Astrocyte (in vitro differentiated cells and primary cell): ENCODE results near the gene CST3. TPM values are rescaled to one million over a fixed set of nuclear protein-coding genes. Genes with fewer than 3 reads are reported as not detected.

Source experiments
- DNase-seq: peaks from one replicate; pipeline ENCODE4 v3.0.0-alpha.2; 2010; ENCODE audit warnings: low read depth
- FAIRE-seq: peaks from 2 replicates; lab custom pipeline; 2011; peaks lifted over from hg19 to GRCh38; lab: Jason Lieb, UNC
- H2AFZ ChIP-seq: 2 replicates; pipeline ENCODE4 v1.6.0; 2012; ENCODE audit warnings: low read depth, low read length, inconsistent platforms
- H3K27ac ChIP-seq: 2 replicates; pipeline ENCODE4 v1.5.1; 2011; ENCODE audit warnings: low read depth, low read length, inconsistent platforms
- H3K27me3 ChIP-seq: 2 replicates; pipeline ENCODE4 v1.6.0; 2011; ENCODE audit warnings: low read length, inconsistent platforms; ENCODE audit not compliant: insufficient read depth
- H3K36me3 ChIP-seq: 2 replicates; pipeline ENCODE4 v1.5.1; 2011; ENCODE audit warnings: low read length, inconsistent platforms; ENCODE audit not compliant: insufficient read depth
- H3K4me1 ChIP-seq: 2 replicates; pipeline ENCODE4 v1.5.1; 2011; ENCODE audit warnings: low read length, inconsistent platforms; ENCODE audit not compliant: insufficient read depth
- H3K4me2 ChIP-seq: 2 replicates; pipeline ENCODE4 v1.6.0; 2012; ENCODE audit warnings: low read length, inconsistent platforms
- H3K4me3 ChIP-seq: 2 replicates; pipeline ENCODE4 v1.5.1; 2011; ENCODE audit warnings: low read depth, mild to moderate bottlenecking, low read length, inconsistent platforms; ENCODE audit not compliant: insufficient read depth
- H3K79me2 ChIP-seq: 2 replicates; pipeline ENCODE4 v1.6.0; 2012; ENCODE audit warnings: mild to moderate bottlenecking, low read length, inconsistent platforms; ENCODE audit not compliant: insufficient read depth
- H3K9ac ChIP-seq: 2 replicates; pipeline ENCODE4 v1.6.0; 2012; ENCODE audit warnings: mild to moderate bottlenecking, low read length, inconsistent platforms
- H3K9me3 ChIP-seq: 2 replicates; pipeline ENCODE4 v1.5.1; 2012; ENCODE audit warnings: low read depth, mild to moderate bottlenecking, low read length, inconsistent platforms; ENCODE audit not compliant: insufficient read depth
- H4K20me1 ChIP-seq: 2 replicates; pipeline ENCODE4 v1.6.0; 2012; ENCODE audit warnings: low read length, inconsistent platforms; ENCODE audit not compliant: insufficient read depth
- H3K27ac Mint-ChIP-seq: one replicate; pipeline ENCODE4 v1.8.0; 2021; ENCODE audit warnings: mild to moderate bottlenecking, mixed read lengths; ENCODE audit not compliant: unreplicated experiment
- H3K27me3 Mint-ChIP-seq: one replicate; pipeline ENCODE4 v1.8.0; 2021; ENCODE audit warnings: low read depth, mixed read lengths; ENCODE audit not compliant: unreplicated experiment
- H3K36me3 Mint-ChIP-seq: one replicate; pipeline ENCODE4 v1.8.0; 2021; ENCODE audit warnings: low read depth, mixed read lengths; ENCODE audit not compliant: unreplicated experiment
- H3K4me1 Mint-ChIP-seq: one replicate; pipeline ENCODE4 v1.8.0; 2021; ENCODE audit warnings: low read depth, mixed read lengths; ENCODE audit not compliant: unreplicated experiment
- H3K4me3 Mint-ChIP-seq: one replicate; pipeline ENCODE4 v1.8.0; 2021; ENCODE audit warnings: mild to moderate bottlenecking, moderate library complexity, mixed read lengths; ENCODE audit not compliant: unreplicated experiment
- H3K9me3 Mint-ChIP-seq: one replicate; pipeline ENCODE4 v1.8.0; 2021; ENCODE audit warnings: mild to moderate bottlenecking, mixed read lengths; ENCODE audit not compliant: unreplicated experiment
- EZH2 ChIP-seq: IDR thresholded peaks from 2 replicates; pipeline ENCODE4 v1.6.1; 2012; ENCODE audit warnings: mild to moderate bottlenecking, low read length, inconsistent platforms; ENCODE audit not compliant: insufficient read depth
- total RNA-seq: library from RNA; stranded (reverse); gene quantifications from 2 replicates; pipeline ENCODE4 v1.2.1, GENCODE V29; 2021
- TF ChIP-seq, protein P1 (sequence below): IDR thresholded peaks from 2 replicates; pipeline ENCODE4 v1.5.1; 2011; ENCODE audit warnings: low read depth, mild to moderate bottlenecking, inconsistent platforms, low read length, moderate library complexity; ENCODE audit not compliant: insufficient read depth

CST3 gene
- total RNA-seq, 1 donor from 2014 or later = 316 TPM

- peaks cover 9% of the 10 kb centered on the region for H3K27me3 Mint-ChIP-seq
These were observed 39.3 kb downstream of the CST3 start for GRCh38 chr20:23598481-23598880.

GRCh38 chr20:23596579-23597250, 41.0 kb downstream of the CST3 start:
- FAIRE-seq = no peak
- Mint-ChIP-seq H3K36me3 (no peaks in the 10 kb centered on the region), H3K4me3 (no peak overlapping the region), H3K27ac (no peak overlapping the region), H3K9me3 (no peaks in the 10 kb centered on the region), H3K4me1 (no peaks in the 10 kb centered on the region), H3K27me3 (peaks cover 9% of the 10 kb centered on the region)
- H3K79me2 ChIP-seq = no peaks in the 10 kb centered on the region
- no peak overlapping the region for H3K9ac ChIP-seq
- H4K20me1 ChIP-seq = no peaks in the 10 kb centered on the region
- H3K4me2 ChIP-seq = no peak overlapping the region
- TF ChIP-seq, protein P1, sequence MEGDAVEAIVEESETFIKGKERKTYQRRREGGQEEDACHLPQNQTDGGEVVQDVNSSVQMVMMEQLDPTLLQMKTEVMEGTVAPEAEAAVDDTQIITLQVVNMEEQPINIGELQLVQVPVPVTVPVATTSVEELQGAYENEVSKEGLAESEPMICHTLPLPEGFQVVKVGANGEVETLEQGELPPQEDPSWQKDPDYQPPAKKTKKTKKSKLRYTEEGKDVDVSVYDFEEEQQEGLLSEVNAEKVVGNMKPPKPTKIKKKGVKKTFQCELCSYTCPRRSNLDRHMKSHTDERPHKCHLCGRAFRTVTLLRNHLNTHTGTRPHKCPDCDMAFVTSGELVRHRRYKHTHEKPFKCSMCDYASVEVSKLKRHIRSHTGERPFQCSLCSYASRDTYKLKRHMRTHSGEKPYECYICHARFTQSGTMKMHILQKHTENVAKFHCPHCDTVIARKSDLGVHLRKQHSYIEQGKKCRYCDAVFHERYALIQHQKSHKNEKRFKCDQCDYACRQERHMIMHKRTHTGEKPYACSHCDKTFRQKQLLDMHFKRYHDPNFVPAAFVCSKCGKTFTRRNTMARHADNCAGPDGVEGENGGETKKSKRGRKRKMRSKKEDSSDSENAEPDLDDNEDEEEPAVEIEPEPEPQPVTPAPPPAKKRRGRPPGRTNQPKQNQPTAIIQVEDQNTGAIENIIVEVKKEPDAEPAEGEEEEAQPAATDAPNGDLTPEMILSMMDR = no peak
- no peak for TF ChIP-seq EZH2
- H3K4me3 ChIP-seq = no peak overlapping the region
- H2AFZ ChIP-seq = no peak overlapping the region
- H3K4me1 ChIP-seq = no peaks in the 10 kb centered on the region
- DNase-seq = no peak
- no peaks in the 10 kb centered on the region for H3K36me3 ChIP-seq
- H3K9me3 ChIP-seq = no peaks in the 10 kb centered on the region
- peaks cover 6% of the 10 kb centered on the region for H3K27me3 ChIP-seq
- H3K27ac ChIP-seq = no peak overlapping the region

More at GRCh38 chr20:23598481-23598880, 39.3 kb downstream of the CST3 start:
- Histone ChIP-seq H3K4me1 (no peaks in the 10 kb centered on the region), H4K20me1 (no peaks in the 10 kb centered on the region), H3K9ac (no peak overlapping the region), H3K4me3 (no peak overlapping the region), H3K9me3 (no peaks in the 10 kb centered on the region), H3K27ac (no peak overlapping the region), H3K4me2 (no peak overlapping the region), H3K36me3 (no peaks in the 10 kb centered on the region), H2AFZ (no peak overlapping the region), H3K27me3 (peaks cover 6% of the 10 kb centered on the region), H3K79me2 (no peaks in the 10 kb centered on the region)
- Mint-ChIP-seq H3K4me1 (peaks cover 3% of the 10 kb centered on the region), H3K4me3 (no peak overlapping the region), H3K36me3 (no peaks in the 10 kb centered on the region), H3K9me3 (peaks cover 2% of the 10 kb centered on the region), H3K27ac (no peak overlapping the region)
- DNase-seq (no peak), FAIRE-seq (no peak)
- TF ChIP-seq EZH2 = no peak
- TF ChIP-seq, protein P1 = no peak

GRCh38 chr20:23595941-23596340, 41.8 kb downstream of the CST3 start:
- Mint-ChIP-seq H3K4me3 (no peak overlapping the region), H3K4me1 (no peaks in the 10 kb centered on the region), H3K9me3 (no peaks in the 10 kb centered on the region), H3K36me3 (no peaks in the 10 kb centered on the region), H3K27ac (no peak overlapping the region), H3K27me3 (peaks cover 9% of the 10 kb centered on the region)
- H2AFZ ChIP-seq = no peak overlapping the region
- H4K20me1 ChIP-seq = no peaks in the 10 kb centered on the region
- FAIRE-seq (no peak), DNase-seq (no peak)
- H3K9ac ChIP-seq = no peak overlapping the region
- H3K36me3 ChIP-seq = no peaks in the 10 kb centered on the region
- peaks cover 6% of the 10 kb centered on the region for H3K27me3 ChIP-seq
- no peak overlapping the region for H3K4me3 ChIP-seq
- TF ChIP-seq, protein P1 = no peak
- TF ChIP-seq EZH2 = no peak
- no peak overlapping the region for H3K27ac ChIP-seq
- H3K9me3 ChIP-seq = no peaks in the 10 kb centered on the region
- no peak overlapping the region for H3K4me2 ChIP-seq
- H3K4me1 ChIP-seq = no peaks in the 10 kb centered on the region
- H3K79me2 ChIP-seq = no peaks in the 10 kb centered on the region
